GM15510 (cell line): Measurements from ENCODE around the gene IGSF11.

Source experiments
- POLR2A ChIP-seq: IDR thresholded peaks from 3 replicates; pipeline ENCODE4 v1.6.1; 2011; ENCODE audit warnings: borderline replicate concordance; ENCODE audit not compliant: insufficient read length; ENCODE audit errors: extremely low read depth

IGSF11 gene

DNA sequence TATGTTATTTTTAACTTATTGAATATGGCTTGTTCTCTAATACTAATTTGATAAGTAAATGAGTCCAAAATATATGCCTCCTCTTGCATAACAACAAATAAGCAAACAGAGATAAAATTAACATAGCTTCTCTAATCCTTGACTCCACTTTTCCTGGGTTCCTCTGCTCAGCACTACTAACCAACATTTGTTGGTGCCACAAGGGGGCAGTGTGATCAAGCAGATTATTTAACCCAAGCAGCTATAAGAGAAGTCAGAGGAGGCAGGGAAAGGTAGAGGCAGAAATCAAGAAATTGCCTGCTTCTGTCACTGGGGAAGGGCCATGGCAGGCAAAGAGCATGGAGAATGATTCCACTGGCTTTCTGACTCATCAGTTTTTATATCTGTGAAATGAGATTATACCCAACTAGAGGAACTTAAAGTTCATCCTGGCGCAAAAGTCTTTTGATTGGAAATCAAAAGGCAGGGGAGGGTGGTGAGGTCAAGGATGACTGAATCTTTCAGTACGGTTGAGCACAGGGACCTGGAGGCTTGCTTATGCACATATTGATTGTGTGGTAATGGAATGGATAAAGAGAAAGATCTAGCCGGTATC, 152.2 kb downstream of the IGSF11 start:
- no peak for TF ChIP-seq POLR2A

DNA sequence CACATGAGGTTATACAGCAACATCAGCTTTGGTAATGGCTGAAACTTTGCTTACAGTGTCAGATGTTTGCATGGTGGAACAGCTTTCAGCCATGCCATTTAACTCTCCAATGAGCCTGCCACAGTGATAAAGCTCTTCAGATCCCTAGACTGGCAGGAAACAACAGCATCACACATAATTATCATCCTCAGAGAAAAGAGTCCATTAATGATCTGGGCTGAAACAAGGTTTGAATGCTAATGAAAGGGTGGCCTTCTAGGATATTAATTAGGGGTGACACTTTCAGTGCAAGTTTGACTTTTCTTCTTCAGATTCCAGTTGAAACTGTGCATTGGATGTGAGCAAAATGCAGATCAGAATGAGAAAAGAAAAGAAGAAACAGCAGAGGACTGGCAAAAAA, 166.6 kb downstream of the IGSF11 start:
- TF ChIP-seq POLR2A: no peak

DNA sequence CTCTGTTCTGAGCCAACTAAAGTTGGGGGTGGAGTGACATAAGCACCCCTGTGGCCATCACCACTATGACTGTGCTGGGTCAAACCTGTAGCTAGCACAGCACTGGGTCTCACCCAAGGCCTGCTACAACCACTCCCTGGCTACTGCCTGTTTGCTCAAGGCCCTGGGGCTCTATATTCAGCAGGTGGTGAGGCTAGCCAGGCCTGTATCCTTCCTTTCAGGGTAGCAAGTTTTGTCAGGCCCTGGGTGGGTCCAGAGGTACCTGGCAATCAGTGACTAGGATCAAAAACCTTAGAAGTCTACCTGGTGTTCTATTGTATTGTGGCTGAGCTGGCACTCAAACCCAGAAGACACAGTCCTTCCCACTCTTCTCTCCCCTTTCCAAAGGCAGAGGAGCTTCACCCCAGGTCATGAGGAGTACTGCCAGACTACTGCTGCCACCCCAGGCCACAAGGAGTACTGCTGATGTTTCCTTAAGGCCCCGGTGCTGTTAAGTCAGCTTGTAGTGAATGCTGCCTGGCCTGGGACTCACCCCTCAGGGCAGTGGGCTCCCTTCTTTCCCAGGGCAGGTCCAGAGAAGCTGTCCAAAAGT, 170.8 kb downstream of the IGSF11 start:
- TF ChIP-seq POLR2A: no peak

DNA sequence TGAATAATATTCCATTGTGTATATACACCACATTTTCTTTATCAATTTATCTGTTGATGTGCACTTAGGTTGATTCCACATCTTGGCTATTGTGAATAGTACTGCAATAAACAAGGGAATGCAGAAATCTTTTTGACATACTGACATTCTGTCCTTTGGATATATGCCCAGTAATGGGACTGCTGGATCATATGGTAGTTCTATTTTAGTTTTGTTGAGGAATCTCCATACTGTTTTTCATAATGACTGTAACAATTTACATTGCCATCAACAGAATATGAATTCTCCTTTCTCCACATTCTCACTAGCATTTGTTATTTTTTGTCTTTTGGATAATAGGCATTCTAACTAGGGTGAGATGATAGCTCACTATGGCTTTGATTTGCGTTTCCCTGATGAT, 174.7 kb downstream of the IGSF11 start:
- no peak for TF ChIP-seq POLR2A

DNA sequence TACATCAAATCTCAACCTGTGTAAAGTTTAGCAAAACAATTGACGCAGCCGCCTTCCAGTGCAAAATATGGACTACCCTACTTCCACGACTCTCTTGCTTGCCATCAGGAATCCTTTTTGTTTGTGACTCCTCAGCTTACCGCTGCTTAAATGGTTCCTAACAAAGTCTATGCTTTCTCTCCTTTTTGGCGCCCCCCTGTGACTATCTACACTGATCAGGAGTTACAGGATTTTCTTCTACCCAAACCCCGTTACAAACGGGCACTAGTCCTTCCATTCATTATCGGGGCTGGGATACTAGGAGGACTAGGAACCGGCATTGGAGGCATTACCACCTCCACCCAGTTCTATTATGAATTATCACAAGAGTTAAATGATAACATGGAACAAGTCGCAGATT, 184.0 kb downstream of the IGSF11 start:
- no peak for TF ChIP-seq POLR2A
